ENCODE data around the gene APEH. TPM values are rescaled to one million over a fixed set of nuclear protein-coding genes. Genes with fewer than 3 reads are reported as not detected.
"Not testable (repeated sequence)": the region's sequence is repeated elsewhere in the genome, so short reads cannot be mapped to it uniquely, and the experiment has no call there.

The APEH gene
- total and polyA plus RNA-seq, 2 of the 4 experiments (the other 2 are of a cell fraction), result 89.2 to 142 TPM

DNA sequence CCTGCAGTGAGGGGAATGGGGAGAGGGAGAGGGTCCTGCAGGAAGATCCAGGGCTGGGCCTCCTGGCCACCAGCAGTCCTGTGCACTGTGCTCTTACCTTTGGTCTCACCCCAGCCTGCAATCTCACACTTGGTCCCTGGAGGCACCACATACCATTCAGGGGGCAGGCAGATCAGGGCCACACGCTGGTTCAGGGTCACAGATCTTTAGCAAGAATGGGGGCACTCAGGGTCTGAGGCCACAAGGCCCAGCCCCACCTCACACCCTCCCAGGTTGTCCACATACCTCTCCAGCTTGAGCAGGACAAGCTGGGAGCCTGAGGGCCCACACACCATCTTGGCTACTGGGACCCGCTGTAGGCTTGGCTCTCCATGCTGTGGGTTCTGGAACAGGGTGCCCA is 10.3 kb downstream of the APEH start:
- H2AFZ ChIP-seq (replicated peaks; ENCODE audit: low read length, poor library complexity); H3K23ac ChIP-seq (ENCODE audit: low read depth, low read length); DNase-seq; H4K5ac ChIP-seq (ENCODE audit: low read depth, low read length); H3K79me1 ChIP-seq (ENCODE audit: low read depth in 1 of 2, low read length in 2 of 2); H3K14ac ChIP-seq (replicated peaks; ENCODE audit: low read depth, low read length); H3K4me2 ChIP-seq (ENCODE audit: low read depth, low read length); H4K8ac ChIP-seq (ENCODE audit: low read depth in 2 of 2, low read length in 2 of 2); H2BK20ac ChIP-seq (ENCODE audit: low read depth, low read length); intact Hi-C loops (cut with micrococcal nuclease); H2BK5ac ChIP-seq (ENCODE audit: low read depth, low read length, poor library complexity, severe bottlenecking); H3K9ac ChIP-seq (ENCODE audit: low read depth, low read length); POLR2A ChIA-PET (ENCODE audit: unreplicated experiment); H3K4me1 ChIP-seq (ENCODE audit: control insufficient read depth, insufficient read depth, low read length); H3K18ac ChIP-seq (ENCODE audit: low read depth, low read length); H2AK9ac ChIP-seq (replicated peaks; ENCODE audit: low read depth, low read length, poor library complexity); H3K27ac ChIP-seq (ENCODE audit: insufficient read depth, low read length); in situ Hi-C loops (cut with MboI; ENCODE audit: low sequenced_read_pairs); BruUV-seq (replicated peaks); H3K4me3 ChIP-seq (ENCODE audit: insufficient read depth, low read depth, low read length); H3K9me1 ChIP-seq (ENCODE audit: insufficient read depth, low read length); H2BK15ac ChIP-seq (ENCODE audit: low read depth, low read length); ATAC-seq (ENCODE audit: low read depth); H2BK120ac ChIP-seq (ENCODE audit: low read depth, low read length); H4K91ac ChIP-seq (ENCODE audit: insufficient read depth, low read depth, low read length); H3K4ac ChIP-seq (ENCODE audit: low read depth, low read length); H3K56ac ChIP-seq (ENCODE audit: extremely low read depth, insufficient read depth, low read length); CTCF ChIA-PET; H3K27me3 ChIP-seq (ENCODE audit: control insufficient read depth, insufficient read depth, low read length); dilution Hi-C loops (cut with HindIII; ENCODE audit: low sequenced_read_pairs, unreplicated experiment); H2AK5ac ChIP-seq (ENCODE audit: low read depth, low read length); H4K20me1 ChIP-seq (ENCODE audit: insufficient read depth, low read length); H3K9me3 ChIP-seq (ENCODE audit: control insufficient read depth, insufficient read depth, low read length): not testable (repeated sequence)
- H3K36me3 ChIP-seq (ENCODE audit: control insufficient read depth, insufficient read depth, low read length), result peaks cover 45% of the 10 kb centered on the region
- WGBS, 2 experiments (ENCODE audit: extremely low coverage in 2 of 2, insufficient read length in 1 of 2), result no CpG with 5 or more reads among the region's 2 CpGs

DNA sequence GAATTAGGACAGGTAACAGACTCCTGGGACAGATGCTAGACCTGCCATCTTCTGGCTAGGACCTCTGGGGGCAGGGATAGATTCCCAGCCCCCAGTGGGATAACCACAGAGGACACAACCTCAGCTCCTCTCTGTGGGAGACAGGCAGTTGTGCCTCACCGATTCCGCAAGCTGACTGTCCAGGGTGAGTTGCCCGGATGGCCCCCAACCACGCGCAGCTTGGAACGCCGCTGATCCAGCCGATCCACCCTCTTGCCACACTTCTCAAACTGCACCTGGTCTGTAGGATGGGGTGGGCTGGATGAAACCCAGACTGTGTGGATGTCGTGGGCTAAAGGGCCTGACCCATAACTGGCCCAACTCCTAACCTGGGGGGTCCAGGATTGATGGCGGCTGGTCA is 11.0 kb downstream of the APEH start:
- CTCF ChIA-PET; ATAC-seq (ENCODE audit: low read depth); BruUV-seq (replicated peaks): not testable (repeated sequence)

More for the DNA sequence above, 11.0 kb downstream of the APEH start:
- DNase-seq; dilution Hi-C loops (cut with HindIII; ENCODE audit: low sequenced_read_pairs, unreplicated experiment); POLR2A ChIA-PET (ENCODE audit: unreplicated experiment); H4K5ac ChIP-seq (ENCODE audit: low read depth, low read length); H4K91ac ChIP-seq (ENCODE audit: insufficient read depth, low read depth, low read length); H3K4me1 ChIP-seq (ENCODE audit: control insufficient read depth, insufficient read depth, low read length); H2BK120ac ChIP-seq (ENCODE audit: low read depth, low read length); intact Hi-C loops (cut with micrococcal nuclease); H3K79me1 ChIP-seq (ENCODE audit: low read depth in 1 of 2, low read length in 2 of 2); H3K56ac ChIP-seq (ENCODE audit: extremely low read depth, insufficient read depth, low read length); H2BK15ac ChIP-seq (ENCODE audit: low read depth, low read length); H3K9me1 ChIP-seq (ENCODE audit: insufficient read depth, low read length); H3K4ac ChIP-seq (ENCODE audit: low read depth, low read length); H3K23ac ChIP-seq (ENCODE audit: low read depth, low read length); H3K9me3 ChIP-seq (ENCODE audit: control insufficient read depth, insufficient read depth, low read length); H3K4me2 ChIP-seq (ENCODE audit: low read depth, low read length); H3K27me3 ChIP-seq (ENCODE audit: control insufficient read depth, insufficient read depth, low read length); H3K27ac ChIP-seq (ENCODE audit: insufficient read depth, low read length); H3K14ac ChIP-seq (replicated peaks; ENCODE audit: low read depth, low read length); H4K8ac ChIP-seq (ENCODE audit: low read depth in 2 of 2, low read length in 2 of 2); H2AFZ ChIP-seq (replicated peaks; ENCODE audit: low read length, poor library complexity); H3K18ac ChIP-seq (ENCODE audit: low read depth, low read length); H3K4me3 ChIP-seq (ENCODE audit: insufficient read depth, low read depth, low read length); H2AK5ac ChIP-seq (ENCODE audit: low read depth, low read length); H3K9ac ChIP-seq (ENCODE audit: low read depth, low read length); H2AK9ac ChIP-seq (replicated peaks; ENCODE audit: low read depth, low read length, poor library complexity); H4K20me1 ChIP-seq (ENCODE audit: insufficient read depth, low read length); H2BK5ac ChIP-seq (ENCODE audit: low read depth, low read length, poor library complexity, severe bottlenecking); H2BK20ac ChIP-seq (ENCODE audit: low read depth, low read length); in situ Hi-C loops (cut with MboI; ENCODE audit: low sequenced_read_pairs): not testable (repeated sequence)
- 80% methylated on average over 2 of the region's 10 CpGs; no CpG with 5 or more reads in 1 of the 2 experiments for WGBS, 2 experiments (ENCODE audit: extremely low coverage in 2 of 2, insufficient read length in 1 of 2)
- peaks cover 39% of the 10 kb centered on the region for H3K36me3 ChIP-seq (ENCODE audit: control insufficient read depth, insufficient read depth, low read length)
